ENCODE data around the gene ZC3H7B. TPM values are rescaled to one million over a fixed set of nuclear protein-coding genes. Genes with fewer than 3 reads are reported as not detected.
A peak's percentile ranks its signal among the peaks of the same experiment; 100 is the strongest.

ZC3H7B gene
- total and polyA plus RNA-seq, 5 donors = 35.2 to 43.5 (median 35.4) TPM

GRCh38 chr22:41359376-41359775, 58.1 kb downstream of the ZC3H7B start:
- Histone ChIP-seq H3K4me1 (ENCODE audit: control insufficient read depth, insufficient read depth, low read length) (no peaks in the 10 kb centered on the region), H3K27ac (ENCODE audit: low read length) (no peak overlapping the region), H3K27me3 (ENCODE audit: control insufficient read depth, insufficient read depth) (no peaks in the 10 kb centered on the region), H3K4me3 (ENCODE audit: low read length) (no peak overlapping the region), H3K9me3 (ENCODE audit: control insufficient read depth, low read length) (no peaks in the 10 kb centered on the region)
- intact Hi-C loops (cut with DNase I) = no loop called here
- 75% methylated on average over 4 of the region's 4 CpGs for WGBS
- ATAC-seq (no peak), DNase-seq (no peak)

GRCh38 chr22:41360126-41360525, 58.8 kb downstream of the ZC3H7B start:
- Histone ChIP-seq H3K4me1 (ENCODE audit: control insufficient read depth, insufficient read depth, low read length) (no peaks in the 10 kb centered on the region), H3K27me3 (ENCODE audit: control insufficient read depth, insufficient read depth) (no peaks in the 10 kb centered on the region), H3K9me3 (ENCODE audit: control insufficient read depth, low read length) (no peaks in the 10 kb centered on the region), H3K4me3 (ENCODE audit: low read length) (no peak overlapping the region), H3K27ac (ENCODE audit: low read length) (peak overlapping the region; percentile 25)
- 58% methylated on average over 11 of the region's 11 CpGs for WGBS
- intact Hi-C loops (cut with DNase I) = no loop called here
- peak in 1 of 2 donors; percentile 39 for ATAC-seq
- peak in 1 of 3 donors; percentile 69 for DNase-seq

GRCh38 chr22:41361716-41362310, 60.5 kb downstream of the ZC3H7B start:
- ATAC-seq (no peak), DNase-seq (no peak)
- peaks cover 2% of the 10 kb centered on the region for H3K4me1 ChIP-seq (ENCODE audit: control insufficient read depth, insufficient read depth, low read length)
- H3K27ac ChIP-seq (ENCODE audit: low read length) = no peak overlapping the region
- H3K4me3 ChIP-seq (ENCODE audit: low read length) = no peak overlapping the region
- intact Hi-C loops (cut with DNase I) = no loop called here
- no peaks in the 10 kb centered on the region for H3K9me3 ChIP-seq (ENCODE audit: control insufficient read depth, low read length)
- H3K27me3 ChIP-seq (ENCODE audit: control insufficient read depth, insufficient read depth) = no peaks in the 10 kb centered on the region
- WGBS = 92% methylated on average over 13 of the region's 13 CpGs

- 82% methylated on average over 5 of the region's 5 CpGs for WGBS
- no peaks in the 10 kb centered on the region for H3K27me3 ChIP-seq (ENCODE audit: control insufficient read depth, insufficient read depth)
- H3K27ac ChIP-seq (ENCODE audit: low read length) = no peak overlapping the region
- intact Hi-C loops (cut with DNase I) = no loop called here
- H3K4me3 ChIP-seq (ENCODE audit: low read length) = no peak overlapping the region
- DNase-seq = no peak
- no peaks in the 10 kb centered on the region for H3K9me3 ChIP-seq (ENCODE audit: control insufficient read depth, low read length)
- ATAC-seq = no peak
- peaks cover 3% of the 10 kb centered on the region for H3K4me1 ChIP-seq (ENCODE audit: control insufficient read depth, insufficient read depth, low read length)
Observed at GRCh38 chr22:41362615-41363014, 61.3 kb downstream of the ZC3H7B start.

GRCh38 chr22:41364233-41364632, 62.9 kb downstream of the ZC3H7B start:
- no peak for ATAC-seq
- no peak for DNase-seq
- 78% methylated on average over 6 of the region's 6 CpGs for WGBS
- Histone ChIP-seq H3K4me1 (ENCODE audit: control insufficient read depth, insufficient read depth, low read length) (peaks cover 5% of the 10 kb centered on the region), H3K4me3 (ENCODE audit: low read length) (no peak overlapping the region), H3K27ac (ENCODE audit: low read length) (no peak overlapping the region), H3K27me3 (ENCODE audit: control insufficient read depth, insufficient read depth) (no peaks in the 10 kb centered on the region), H3K9me3 (ENCODE audit: control insufficient read depth, low read length) (no peaks in the 10 kb centered on the region)
- intact Hi-C loops (cut with DNase I) = no loop called here

- DNase-seq (no peak), ATAC-seq (no peak)
- Histone ChIP-seq H3K9me3 (ENCODE audit: control insufficient read depth, low read length) (no peaks in the 10 kb centered on the region), H3K27me3 (ENCODE audit: control insufficient read depth, insufficient read depth) (no peaks in the 10 kb centered on the region), H3K4me1 (ENCODE audit: control insufficient read depth, insufficient read depth, low read length) (peaks cover 5% of the 10 kb centered on the region), H3K27ac (ENCODE audit: low read length) (no peak overlapping the region), H3K4me3 (ENCODE audit: low read length) (no peak overlapping the region)
- intact Hi-C loops (cut with DNase I) = no loop called here
- 59% methylated on average over 8 of the region's 8 CpGs for WGBS
Observed at GRCh38 chr22:41364955-41365354, 63.6 kb downstream of the ZC3H7B start.

- intact Hi-C loops (cut with DNase I) = no loop called here
- WGBS = 72% methylated on average over 5 of the region's 5 CpGs
- no peak overlapping the region for H3K27ac ChIP-seq (ENCODE audit: low read length)
Observed at GRCh38 chr22:41365425-41365824, 64.1 kb downstream of the ZC3H7B start.

GRCh38 chr22:41366323-41367029, 65.2 kb downstream of the ZC3H7B start:
- intact Hi-C loops (cut with DNase I) = no loop called here
- H3K4me3 ChIP-seq (ENCODE audit: low read length) = no peak overlapping the region
- DNase-seq (no peak), ATAC-seq (no peak)
- WGBS = 50% methylated on average over 17 of the region's 17 CpGs
- peaks cover 5% of the 10 kb centered on the region for H3K4me1 ChIP-seq (ENCODE audit: control insufficient read depth, insufficient read depth, low read length)
- H3K9me3 ChIP-seq (ENCODE audit: control insufficient read depth, low read length) = no peaks in the 10 kb centered on the region
- H3K27me3 ChIP-seq (ENCODE audit: control insufficient read depth, insufficient read depth) = no peaks in the 10 kb centered on the region
- peak overlapping the region; percentile 44 for H3K27ac ChIP-seq (ENCODE audit: low read length)

More at GRCh38 chr22:41365425-41365824, 64.1 kb downstream of the ZC3H7B start:
- Histone ChIP-seq H3K4me3 (ENCODE audit: low read length) (no peak overlapping the region), H3K4me1 (ENCODE audit: control insufficient read depth, insufficient read depth, low read length) (peaks cover 5% of the 10 kb centered on the region), H3K9me3 (ENCODE audit: control insufficient read depth, low read length) (no peaks in the 10 kb centered on the region), H3K27me3 (ENCODE audit: control insufficient read depth, insufficient read depth) (no peaks in the 10 kb centered on the region)
- DNase-seq (no peak), ATAC-seq (no peak)

- DNase-seq (peak; percentile 98 to 100 (median 99)), ATAC-seq (peak; percentile 96 to 97)
- intact Hi-C loops (cut with DNase I) = no loop called here
- Histone ChIP-seq H3K4me1 (ENCODE audit: control insufficient read depth, insufficient read depth, low read length) (peaks cover 5% of the 10 kb centered on the region), H3K27me3 (ENCODE audit: control insufficient read depth, insufficient read depth) (no peaks in the 10 kb centered on the region), H3K9me3 (ENCODE audit: control insufficient read depth, low read length) (no peaks in the 10 kb centered on the region), H3K27ac (ENCODE audit: low read length) (peak overlapping the region; percentile 44), H3K4me3 (ENCODE audit: low read length) (peak overlapping the region; percentile 1)
- WGBS = 3% methylated on average over 21 of the region's 21 CpGs
Observed at GRCh38 chr22:41367039-41367679, 65.8 kb downstream of the ZC3H7B start.

GRCh38 chr22:41367680-41368542, 66.6 kb downstream of the ZC3H7B start:
- ATAC-seq (peak; percentile 35 to 55), DNase-seq (peak; percentile 43 to 80 (median 69))
- intact Hi-C loops (cut with DNase I) = no loop called here
- Histone ChIP-seq H3K4me3 (ENCODE audit: low read length) (peak overlapping the region; percentile 1), H3K27ac (ENCODE audit: low read length) (peak overlapping the region; percentile 6), H3K9me3 (ENCODE audit: control insufficient read depth, low read length) (no peaks in the 10 kb centered on the region), H3K27me3 (ENCODE audit: control insufficient read depth, insufficient read depth) (no peaks in the 10 kb centered on the region), H3K4me1 (ENCODE audit: control insufficient read depth, insufficient read depth, low read length) (peaks cover 5% of the 10 kb centered on the region)
- WGBS = 46% methylated on average over 18 of the region's 18 CpGs
